ENCODE data around the gene IGSF21.

- TF ChIP-seq GATA3 (IDR thresholded peaks at IDR 0.05; ENCODE audit: low read depth, low read length) (no peak), GATA2 (IDR thresholded peaks at IDR 0.05; ENCODE audit: low read depth, low read length) (no peak)
These were observed 109.9 kb downstream of the IGSF21 start for GRCh38 chr1:18217398-18218043.

Data from SH-SY5Y (cell line).